A549 (cell line): ENCODE data around the gene C2orf42.

Source experiments
- BHLHE40 ChIP-seq: IDR thresholded peaks from 2 replicates; pipeline ENCODE4 v1.6.1; 2012; ENCODE audit warnings: low read depth, low read length, inconsistent platforms
- CTCF ChIP-seq: fragments of >200 bp; sonication (Bioruptor Twin); formaldehyde crosslinking; IDR thresholded peaks from 3 replicates; pipeline ENCODE4 v1.5.1; 2016
- EP300 ChIP-seq, 2 experiments: fragments of >200 bp; sonication (Bioruptor Twin); formaldehyde crosslinking; IDR thresholded peaks; 2 replicates in 1 of 2; 3 replicates in 1 of 2; pipeline ENCODE4 v1.6.1; 2016 to 2017
- HMGXB4 ChIP-seq: fragments of 250-450 bp; sonication (Bioruptor Pico); IDR thresholded peaks from 2 replicates; pipeline ENCODE4 v1.5.0; 2021; ENCODE audit warnings: mild to moderate bottlenecking, moderate library complexity, borderline replicate concordance
- USF2 ChIP-seq: fragments of 450-650 bp; IDR thresholded peaks from 2 replicates; pipeline ENCODE4 v1.6.1; 2014; ENCODE audit warnings: antibody characterized with exemption

- TF ChIP-seq HMGXB4 (CRISPR knock-in tag) = no peak
- no peak for TF ChIP-seq CTCF
- no peak for TF ChIP-seq BHLHE40
- TF ChIP-seq USF2 = no peak
- no peak for TF ChIP-seq EP300 (IDR thresholded peaks at IDR 0.05)
These were observed 46.2 kb downstream of the C2orf42 start for GRCh38 chr2:70144443-70145143.
